Endothelial cell of umbilical vein (primary cell): Measurements from ENCODE around the gene CNTNAP4. TPM values are rescaled to one million over a fixed set of nuclear protein-coding genes. Genes with fewer than 3 reads are reported as not detected.

Experiments
- BruUV-seq: library from RNA; stranded (reverse); fragments of 400-500 nt; replicated peaks from 2 replicates; lab custom pipeline; 2021; lab: Mats Ljungman, UMichigan
- CTCF ChIA-PET: fragments of 300-600, 350-600 bp; sonication (Branson Sonifier 250); formaldehyde crosslinking; loops from one replicate; lab custom pipeline; 2021; ENCODE audit warnings: antibody characterized with exemption, inconsistent platforms; lab: Charles Lee
- POLR2A ChIA-PET: fragments of 300-600, 350-600 bp; sonication (Branson Sonifier 250); formaldehyde crosslinking; loops from one replicate; lab custom pipeline; 2021; ENCODE audit warnings: antibody characterized with exemption, inconsistent platforms; lab: Charles Lee
- DNase-seq: peaks from one replicate; pipeline ENCODE4 v3.0.0-alpha.2; 2011; ENCODE audit warnings: low read depth, low spot score
- FAIRE-seq: peaks from 2 replicates; lab custom pipeline; 2011; peaks lifted over from hg19 to GRCh38; lab: Jason Lieb, UNC
- H2AFZ ChIP-seq: 2 replicates; pipeline ENCODE4 v1.6.0; 2012; ENCODE audit warnings: low read depth, low read length, control low read depth, inconsistent platforms
- H3K27ac ChIP-seq: 2 replicates; pipeline ENCODE4 v1.5.1; 2011; ENCODE audit warnings: low read depth, mild to moderate bottlenecking, control low read depth, low read length, moderate library complexity; ENCODE audit not compliant: insufficient read depth
- H3K27me3 ChIP-seq, 2 experiments: 2 replicates each; pipeline versions ENCODE4 v1.6.0 to v1.6.1; 2011; ENCODE audit warnings: low read length in 2 of 2, mixed read lengths in 1 of 2; ENCODE audit not compliant: control insufficient read depth in 2 of 2, insufficient read depth in 2 of 2
- H3K36me3 ChIP-seq, 2 experiments: 2 replicates in 1 of 2; 3 replicates in 1 of 2; pipeline ENCODE4 v1.5.1; 2011; ENCODE audit warnings: low read length in 2 of 2, mild to moderate bottlenecking in 1 of 2, moderate library complexity in 1 of 2; ENCODE audit not compliant: control insufficient read depth in 2 of 2, insufficient read depth in 2 of 2; ENCODE audit errors: extremely low read depth in 1 of 2
- H3K4me1 ChIP-seq: 3 replicates; pipeline ENCODE4 v1.5.1; 2011; ENCODE audit warnings: mild to moderate bottlenecking, low read length; ENCODE audit not compliant: control insufficient read depth, insufficient read depth; ENCODE audit errors: extremely low read depth
- H3K4me2 ChIP-seq: 2 replicates; pipeline ENCODE4 v1.6.1; 2011; ENCODE audit warnings: low read length, control low read depth, mixed read lengths; ENCODE audit not compliant: insufficient read depth
- H3K4me3 ChIP-seq, 3 experiments: fragments of 200-600 bp in 1 of 3; sonication (generic), shearing (Covaris generic) in 1 of 3; replicated peaks in 1 of 3; 2 replicates each; pipeline ENCODE4 v1.5.1; 2011 to 2016; ENCODE audit warnings: control low read depth in 3 of 3, low read length in 3 of 3, mild to moderate bottlenecking in 2 of 3, inconsistent platforms in 1 of 3, low read depth in 1 of 3, moderate library complexity in 1 of 3; ENCODE audit not compliant: insufficient read depth in 1 of 3
- H3K79me2 ChIP-seq: 2 replicates; pipeline ENCODE4 v1.6.0; 2012; ENCODE audit warnings: low read length, inconsistent platforms; ENCODE audit not compliant: control insufficient read depth, insufficient read depth
- H3K9ac ChIP-seq: replicated peaks from 2 replicates; pipeline ENCODE3; 2011; ENCODE audit warnings: low read length, control low read depth; ENCODE audit not compliant: insufficient read depth; ENCODE audit errors: extremely low read depth
- H3K9me1 ChIP-seq: replicated peaks from 3 replicates; pipeline ENCODE4 v1.6.0; 2011; ENCODE audit warnings: mild to moderate bottlenecking, low read length; ENCODE audit not compliant: control insufficient read depth, insufficient read depth; ENCODE audit errors: extremely low read depth
- H3K9me3 ChIP-seq: replicated peaks from 2 replicates; pipeline ENCODE4 v1.5.1; 2012; ENCODE audit warnings: low read length, inconsistent platforms; ENCODE audit not compliant: control insufficient read depth, insufficient read depth
- H4K20me1 ChIP-seq: replicated peaks from 2 replicates; pipeline ENCODE3; 2011; ENCODE audit warnings: mild to moderate bottlenecking, low read length; ENCODE audit not compliant: control insufficient read depth, insufficient read depth; ENCODE audit errors: extremely low read depth
- CTCF ChIP-seq, 2 donors: IDR thresholded peaks; 1 replicate in 1 of 2; 2 replicates in 1 of 2; pipeline ENCODE4 v1.5.1; 2011; ENCODE audit warnings: low read length in 2 of 2, mild to moderate bottlenecking in 2 of 2, moderate library complexity in 2 of 2, control low read depth in 1 of 2, inconsistent platforms in 1 of 2, low read depth in 1 of 2; ENCODE audit not compliant: insufficient read depth in 1 of 2; ENCODE audit errors: extremely low read depth in 1 of 2
- FOS ChIP-seq: IDR thresholded peaks from 2 replicates; pipeline ENCODE4 v1.6.1; 2011; ENCODE audit warnings: mild to moderate bottlenecking, low read length, moderate library complexity, borderline replicate concordance; ENCODE audit not compliant: insufficient read depth
- MYC ChIP-seq: IDR thresholded peaks from one replicate; pipeline ENCODE4 v1.6.1; 2011; ENCODE audit warnings: mild to moderate bottlenecking, low read depth, low read length
- POLR2AphosphoS5 ChIP-seq: IDR thresholded peaks from 2 replicates; pipeline ENCODE4 v1.6.1; 2012; ENCODE audit warnings: low read depth, mild to moderate bottlenecking, control low read depth, low read length, moderate library complexity; ENCODE audit not compliant: insufficient read depth
- dilution Hi-C: fragments of 300-500 bp; cut with MboI; formaldehyde crosslinking; loops from one replicate; pipeline ENCODE4 v1.15.0; 2019; ENCODE audit warnings: low sequenced_read_pairs; ENCODE audit not compliant: extremely low pct_ligation_motif_present
- intact Hi-C: fragments of 100-400 bp; cut with micrococcal nuclease; formaldehyde crosslinking; loops from one replicate; pipeline ENCODE4 v1.10.0; 2022
- polyA plus RNA-seq, 4 experiments: library from polyadenylated mRNA; depleted of rRNA in 3 of 4; stranded (reverse) in 3 of 4; unstranded in 1 of 4; fragments of >200 nt; gene quantifications; 2 replicates each; pipeline versions ENCODE4 v1.2.1 to v1.2.3, GENCODE V29; 2011 to 2012; ENCODE audit warnings: missing spikeins in 1 of 4
- total RNA-seq: library from RNA; stranded (reverse); gene quantifications from 2 replicates; pipeline ENCODE4 v1.2.3, GENCODE V29; 2021

Gene CNTNAP4
- total and polyA plus RNA-seq, 2 donors (not counting 3 experiments of a cell fraction or from before 2014, with no cell fraction given): not detected

- dilution Hi-C loops: no loop called here
- BruUV-seq: no TSS peak
- POLR2A ChIA-PET: no interaction called here
Measured at GRCh38 chr16:76487411-76488064, 210.3 kb downstream of the CNTNAP4 start.

More at GRCh38 chr16:76487411-76488064, 210.3 kb downstream of the CNTNAP4 start:
- Histone ChIP-seq H3K4me1 (no peaks in the 10 kb centered on the region), H3K79me2 (no peaks in the 10 kb centered on the region), H3K27me3 (no peaks in the 10 kb centered on the region), H3K4me3 (no peak overlapping the region), H3K9me3 (no peaks in the 10 kb centered on the region), H3K4me2 (no peak overlapping the region), H2AFZ (no peak overlapping the region), H3K9me1 (peaks cover 2% of the 10 kb centered on the region), H3K27ac (no peak overlapping the region), H4K20me1 (no peaks in the 10 kb centered on the region), H3K9ac (no peak overlapping the region), H3K36me3 (no peaks in the 10 kb centered on the region)
- no peak for TF ChIP-seq CTCF (IDR thresholded peaks at IDR 0.05; ENCODE audit: extremely low read depth in 1 of 2, insufficient read depth in 1 of 2, low read depth in 1 of 2, low read length in 2 of 2)
- TF ChIP-seq POLR2AphosphoS5: no peak
- no peak for TF ChIP-seq MYC
- no peak for TF ChIP-seq FOS
- intact Hi-C loops: no loop called here
- CTCF ChIA-PET: no interaction called here
- no peak for FAIRE-seq
- no peak for DNase-seq
